Renal cortical epithelial cell (primary cell): Measurements from ENCODE around the gene PSMA1. TPM values are rescaled to one million over a fixed set of nuclear protein-coding genes. Genes with fewer than 3 reads are reported as not detected.

Experiments used
- total RNA-seq: library from RNA; depleted of rRNA; stranded (reverse); fragments of >200 nt; gene quantifications from 2 replicates; pipeline ENCODE4 v1.2.3, GENCODE V29; 2014

PSMA1 gene
- total RNA-seq, 1 donor from 2014 or later = 108 TPM

Other genes with a start within 250 kb of the PSMA1 start
- gene RRAS2, start 161.2 kb downstream of the PSMA1 start, total RNA-seq = 323 and 364 TPM in 2 replicates
- gene COPB1, start 20.6 kb downstream of the PSMA1 start, total RNA-seq = 329 and 407 TPM in 2 replicates
- gene PDE3B, start 123.4 kb upstream of the PSMA1 start, total RNA-seq = 0.87 and 1.3 TPM in 2 replicates